BLaER1 treated with 17β-estradiol and CSF1 and Interleukin-3, amounts not matched to agents 10 nM and 100 nM (cell line): ENCODE data around the gene SFN.
A peak's percentile ranks its signal among the peaks of the same experiment; 100 is the strongest.

Experiments
- H3K27ac ChIP-seq, 11 experiments: shearing (Covaris generic); formaldehyde crosslinking; 2 replicates each; pipeline ENCODE4 v1.8.1; 2022
- H3K27me3 ChIP-seq, 11 experiments: shearing (Covaris generic); formaldehyde crosslinking; 2 replicates each; pipeline ENCODE4 v1.8.1; 2022
- H3K36me3 ChIP-seq, 11 experiments: shearing (Covaris generic); formaldehyde crosslinking; 2 replicates each; pipeline ENCODE4 v1.8.1; 2022
- H3K4me1 ChIP-seq, 10 experiments: shearing (Covaris generic); formaldehyde crosslinking; 2 replicates each; pipeline ENCODE4 v1.8.1; 2022
- H3K4me2 ChIP-seq, 11 experiments: shearing (Covaris generic); formaldehyde crosslinking; 2 replicates each; pipeline ENCODE4 v1.8.1; 2022
- H3K4me3 ChIP-seq, 10 experiments: shearing (Covaris generic); formaldehyde crosslinking; 2 replicates each; pipeline ENCODE4 v1.8.1; 2022
- H3K9ac ChIP-seq, 11 experiments: shearing (Covaris generic); formaldehyde crosslinking; 2 replicates each; pipeline ENCODE4 v1.8.1; 2022
- H3K9me3 ChIP-seq, 11 experiments: shearing (Covaris generic); formaldehyde crosslinking; replicated peaks in 1 of 11; 2 replicates each; pipeline ENCODE4 v1.8.1; 2022
- H4K20me1 ChIP-seq, 11 experiments: shearing (Covaris generic); formaldehyde crosslinking; 2 replicates each; pipeline ENCODE4 v1.8.1; 2022
- Cebpa-rat ChIP-seq, 11 experiments: shearing (Covaris generic); IDR thresholded peaks; 2 replicates each; pipeline ENCODE4 v1.8.1; 2022

SFN gene

GRCh38 chr1:26848941-26849774, 13.8 kb upstream of the SFN start:
- no peak overlapping the region for H3K27ac ChIP-seq
- no peaks in the 10 kb centered on the region for H3K27me3 ChIP-seq
- 0 out of 20 replicates have a peak, but pooled peaks cover 0 to 2% (median 0%) of the 10 kb centered on the region in 10 experiments for H3K4me1 ChIP-seq
- peaks cover 78 to 96% (median 86%) of the 10 kb centered on the region in 11 experiments for H3K36me3 ChIP-seq
- H4K20me1 ChIP-seq, result peaks cover 0 to 65% (median 18%) of the 10 kb centered on the region in 11 experiments; a peak in 12 of 22 replicates
- no peaks in the 10 kb centered on the region for H3K9me3 ChIP-seq
- H3K4me3 ChIP-seq, result no peak overlapping the region
- peak overlapping the region in 1 of 11 experiments; percentile 5; a peak in 2 of 22 replicates for H3K9ac ChIP-seq
- no peak overlapping the region for H3K4me2 ChIP-seq
- no peak for TF ChIP-seq Cebpa-rat (IDR thresholded peaks at IDR 0.05)

- Histone ChIP-seq H3K9ac (peak overlapping the region in 1 of 11 experiments; percentile 3; a peak in 1 of 22 replicates), H3K36me3 (peaks cover 92 to 100% (median 98%) of the 10 kb centered on the region in 11 experiments), H3K4me2 (no peak overlapping the region), H3K27ac (no peak overlapping the region), H3K27me3 (no peaks in the 10 kb centered on the region), H4K20me1 (peaks cover 0 to 58% (median 18%) of the 10 kb centered on the region in 11 experiments; a peak in 10 of 22 replicates), H3K4me1 (peaks cover 0 to 15% (median 6%) of the 10 kb centered on the region in 10 experiments; a peak in 9 of 20 replicates), H3K4me3 (no peak overlapping the region), H3K9me3 (no peaks in the 10 kb centered on the region)
- no peak for TF ChIP-seq Cebpa-rat (IDR thresholded peaks at IDR 0.05)
Observed at GRCh38 chr1:26851106-26851684, 11.8 kb upstream of the SFN start.

GRCh38 chr1:26852701-26853100, 10.2 kb upstream of the SFN start:
- Histone ChIP-seq H3K27ac (no peak overlapping the region), H3K4me3 (no peak overlapping the region), H4K20me1 (peaks cover 0 to 62% (median 18%) of the 10 kb centered on the region in 11 experiments; a peak in 10 of 22 replicates), H3K9me3 (no peaks in the 10 kb centered on the region), H3K9ac (no peak overlapping the region), H3K4me2 (no peak overlapping the region), H3K4me1 (peaks cover 0 to 16% (median 6%) of the 10 kb centered on the region in 10 experiments; a peak in 9 of 20 replicates), H3K36me3 (peaks cover 82 to 100% (median 87%) of the 10 kb centered on the region in 11 experiments), H3K27me3 (no peaks in the 10 kb centered on the region)
- TF ChIP-seq Cebpa-rat (IDR thresholded peaks at IDR 0.05), result no peak

- H3K36me3 ChIP-seq, result peaks cover 78 to 100% (median 82%) of the 10 kb centered on the region in 11 experiments
- H3K4me2 ChIP-seq, result no peak overlapping the region
Observed at GRCh38 chr1:26853156-26853555, 9.8 kb upstream of the SFN start.

GRCh38 chr1:26853600-26853999, 9.3 kb upstream of the SFN start:
- Histone ChIP-seq H3K4me1 (peaks cover 0 to 16% (median 6%) of the 10 kb centered on the region in 10 experiments; a peak in 9 of 20 replicates), H3K9ac (0 out of 22 replicates have a peak overlapping the region, but pooled peaks of 1 of the 11 experiments have one; percentile 4), H3K4me2 (no peak overlapping the region)

More at GRCh38 chr1:26853156-26853555, 9.8 kb upstream of the SFN start:
- Histone ChIP-seq H4K20me1 (peaks cover 0 to 62% (median 18%) of the 10 kb centered on the region in 11 experiments; a peak in 10 of 22 replicates), H3K9me3 (no peaks in the 10 kb centered on the region), H3K27me3 (no peaks in the 10 kb centered on the region), H3K4me3 (no peak overlapping the region), H3K27ac (no peak overlapping the region), H3K9ac (no peak overlapping the region), H3K4me1 (peaks cover 0 to 16% (median 6%) of the 10 kb centered on the region in 10 experiments; a peak in 9 of 20 replicates)
- no peak for TF ChIP-seq Cebpa-rat (IDR thresholded peaks at IDR 0.05)

GRCh38 chr1:26854906-26855305, 8.0 kb upstream of the SFN start:
- H3K27ac ChIP-seq, result peak overlapping the region in 3 of 11 experiments; percentile 7 to 31 (median 9); a peak in 1 of 22 replicates
- H3K4me1 ChIP-seq, result peaks cover 0 to 16% (median 6%) of the 10 kb centered on the region in 10 experiments; a peak in 9 of 20 replicates
- H3K4me3 ChIP-seq, result no peak overlapping the region
- no peaks in the 10 kb centered on the region for H3K27me3 ChIP-seq
- H3K4me2 ChIP-seq, result peak overlapping the region in 4 of 11 experiments; percentile 9 to 24 (median 16); a peak in 3 of 22 replicates
- H3K36me3 ChIP-seq, result peaks cover 60 to 84% (median 65%) of the 10 kb centered on the region in 11 experiments
- peak overlapping the region in 8 of 11 experiments; percentile 5 to 56 (median 22); a peak in 9 of 22 replicates for H3K9ac ChIP-seq
- H3K9me3 ChIP-seq, result no peaks in the 10 kb centered on the region
- no peak for TF ChIP-seq Cebpa-rat (IDR thresholded peaks at IDR 0.05)
- peaks cover 0 to 48% (median 6%) of the 10 kb centered on the region in 11 experiments; a peak in 9 of 22 replicates for H4K20me1 ChIP-seq

More at GRCh38 chr1:26853600-26853999, 9.3 kb upstream of the SFN start:
- Histone ChIP-seq H3K27ac (no peak overlapping the region), H3K9me3 (no peaks in the 10 kb centered on the region), H3K36me3 (peaks cover 73 to 97% (median 78%) of the 10 kb centered on the region in 11 experiments), H4K20me1 (peaks cover 0 to 59% (median 15%) of the 10 kb centered on the region in 11 experiments; a peak in 10 of 22 replicates), H3K4me3 (no peak overlapping the region), H3K27me3 (no peaks in the 10 kb centered on the region)
- TF ChIP-seq Cebpa-rat (IDR thresholded peaks at IDR 0.05), result no peak

- H3K4me1 ChIP-seq, result peaks cover 0 to 16% (median 6%) of the 10 kb centered on the region in 10 experiments; a peak in 9 of 20 replicates
- H3K27me3 ChIP-seq, result no peaks in the 10 kb centered on the region
- peak overlapping the region in 6 of 11 experiments; percentile 14 to 56 (median 40); a peak in 7 of 22 replicates for H3K9ac ChIP-seq
Observed at GRCh38 chr1:26855636-26856035, 7.3 kb upstream of the SFN start.

GRCh38 chr1:26856181-26856580, 6.8 kb upstream of the SFN start:
- H3K4me3 ChIP-seq, result no peak overlapping the region
- H3K9ac ChIP-seq, result peak overlapping the region in 5 of 11 experiments; percentile 8 to 42 (median 40); a peak in 5 of 22 replicates
- H3K36me3 ChIP-seq, result peaks cover 47 to 72% (median 52%) of the 10 kb centered on the region in 11 experiments
- TF ChIP-seq Cebpa-rat (IDR thresholded peaks at IDR 0.05), result no peak
- no peaks in the 10 kb centered on the region for H3K9me3 ChIP-seq
- no peak overlapping the region for H3K4me2 ChIP-seq
- H4K20me1 ChIP-seq, result peaks cover 0 to 35% (median 5%) of the 10 kb centered on the region in 11 experiments; a peak in 9 of 22 replicates
- H3K27ac ChIP-seq, result no peak overlapping the region
- no peaks in the 10 kb centered on the region for H3K27me3 ChIP-seq
- peaks cover 0 to 16% (median 6%) of the 10 kb centered on the region in 10 experiments; a peak in 9 of 20 replicates for H3K4me1 ChIP-seq

More at GRCh38 chr1:26855636-26856035, 7.3 kb upstream of the SFN start:
- H4K20me1 ChIP-seq, result peaks cover 0 to 41% (median 5%) of the 10 kb centered on the region in 11 experiments; a peak in 9 of 22 replicates
- no peaks in the 10 kb centered on the region for H3K9me3 ChIP-seq
- H3K4me2 ChIP-seq, result peak overlapping the region in 2 of 11 experiments; percentile 9 to 15; a peak in 1 of 22 replicates
- H3K27ac ChIP-seq, result peak overlapping the region in 3 of 11 experiments; percentile 7 to 31 (median 9); a peak in 2 of 22 replicates
- peaks cover 53 to 77% (median 57%) of the 10 kb centered on the region in 11 experiments for H3K36me3 ChIP-seq
- TF ChIP-seq Cebpa-rat (IDR thresholded peaks at IDR 0.05), result no peak
- no peak overlapping the region for H3K4me3 ChIP-seq
